Measurements from ENCODE around the gene IL16. TPM values are rescaled to one million over a fixed set of nuclear protein-coding genes. Genes with fewer than 3 reads are reported as not detected.

Gene IL16
- total RNA-seq, 1 experiment from 2014 or later, result not detected

- no peak for DNase-seq (ENCODE audit: low read depth)
These were observed 97.8 kb downstream of the IL16 start for GRCh38 chr15:81294516-81294880.

- no peak for DNase-seq (ENCODE audit: low read depth)
These were observed 98.9 kb downstream of the IL16 start for GRCh38 chr15:81295486-81296121.

DNA sequence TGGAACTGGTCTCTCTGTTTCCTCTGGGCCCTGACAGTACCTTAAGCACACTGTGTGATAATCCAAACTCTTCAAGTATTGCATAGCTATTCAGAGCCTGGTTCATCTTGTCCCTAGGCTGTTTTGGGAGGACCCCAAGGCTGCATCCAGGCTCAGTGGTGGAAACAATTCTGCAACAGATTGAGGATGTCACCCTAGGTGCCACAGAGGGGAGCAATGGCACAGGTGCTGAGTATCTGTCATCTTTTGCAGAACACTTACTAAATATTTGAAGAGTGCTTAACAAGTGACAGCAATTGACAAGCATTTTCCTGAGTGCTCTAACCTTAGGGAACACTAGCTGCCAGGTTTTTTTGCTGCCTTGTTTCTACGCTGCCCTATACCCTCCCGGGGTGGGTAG is 99.5 kb downstream of the IL16 start:
- no peak for DNase-seq (ENCODE audit: low read depth)

DNA sequence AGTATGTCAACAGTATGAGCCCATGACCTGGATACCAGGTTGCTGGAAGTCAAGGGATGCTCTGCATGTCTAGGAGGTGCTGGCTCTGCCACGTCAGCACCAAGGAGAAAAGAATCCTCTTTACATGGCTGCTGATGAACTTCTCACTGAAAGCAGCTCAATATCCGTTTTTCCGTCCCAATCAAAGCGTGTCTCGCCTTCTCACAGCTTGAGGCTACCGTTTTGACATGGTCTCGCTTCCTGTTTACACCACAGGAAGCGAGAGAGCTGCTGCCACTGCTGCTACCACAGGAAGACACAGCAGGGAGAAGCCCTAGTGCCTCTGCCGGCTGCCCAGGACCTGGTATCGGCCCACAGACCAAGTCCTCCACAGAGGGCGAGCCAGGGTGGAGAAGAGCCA is 100.0 kb downstream of the IL16 start:
- peak; percentile 27 for DNase-seq (ENCODE audit: low read depth)

DNA sequence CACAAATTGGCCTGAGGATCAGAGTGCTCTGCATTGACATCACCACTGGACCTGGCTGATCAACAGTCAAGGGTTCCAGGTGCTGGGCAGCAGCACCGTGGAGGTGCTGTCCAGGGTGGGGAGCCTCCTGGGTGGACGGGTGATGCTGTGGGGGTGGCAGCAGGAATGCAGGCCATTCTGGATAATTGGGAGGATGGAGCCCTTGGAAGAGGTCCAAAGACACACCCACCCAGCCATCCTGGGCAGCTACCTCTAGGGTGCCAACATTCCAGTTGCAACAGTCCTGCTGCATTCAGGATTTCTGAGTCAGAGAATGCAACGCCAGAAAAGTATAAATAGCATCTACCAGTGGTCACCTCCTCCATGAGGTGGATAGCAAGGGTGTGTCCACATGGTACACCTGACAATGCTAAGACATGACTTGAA is 100.5 kb downstream of the IL16 start:
- peak; percentile 48 for DNase-seq (ENCODE audit: low read depth)

- DNase-seq (ENCODE audit: low read depth), result no peak
These were observed 101.2 kb downstream of the IL16 start for GRCh38 chr15:81297603-81298575.

DNA sequence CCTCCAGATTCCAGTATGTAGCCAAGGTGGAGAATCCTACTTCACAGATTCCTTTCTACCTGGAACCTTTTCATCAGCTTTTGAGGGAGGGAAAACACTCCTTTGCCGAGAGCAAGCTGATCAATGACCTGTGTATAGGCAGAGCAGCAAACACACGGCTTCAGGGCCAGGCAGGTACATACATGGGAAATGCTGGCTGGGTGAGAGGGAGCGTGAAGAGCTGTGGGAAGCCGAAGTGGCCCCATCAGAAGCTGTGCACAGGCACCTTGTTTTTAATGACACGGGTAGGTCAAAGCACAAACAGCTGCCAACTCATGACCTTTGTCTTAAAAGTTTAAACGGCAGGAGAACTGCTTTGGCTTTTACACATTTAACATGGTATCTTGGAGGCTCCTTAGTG is 101.9 kb downstream of the IL16 start:
- DNase-seq (ENCODE audit: low read depth), result no peak

DNA sequence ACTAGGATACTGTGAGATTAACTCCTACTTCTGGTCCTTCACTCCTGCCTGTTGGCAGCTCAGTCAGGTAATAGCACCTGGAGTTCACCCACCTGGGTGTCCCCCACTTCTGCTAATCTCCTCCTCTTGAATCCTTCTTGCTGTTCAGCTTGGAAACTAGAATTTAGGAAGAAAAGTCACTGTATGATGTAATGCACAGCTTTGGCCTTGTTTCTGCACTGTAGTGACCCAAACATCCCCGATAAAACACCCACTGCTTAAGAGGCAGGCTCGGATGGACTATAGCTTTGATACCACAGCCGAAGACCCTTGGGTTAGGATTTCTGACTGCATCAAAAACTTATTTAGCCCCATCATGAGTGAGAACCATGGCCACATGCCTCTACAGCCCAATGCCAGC is 102.5 kb downstream of the IL16 start:
- DNase-seq (ENCODE audit: low read depth), result no peak

DNA sequence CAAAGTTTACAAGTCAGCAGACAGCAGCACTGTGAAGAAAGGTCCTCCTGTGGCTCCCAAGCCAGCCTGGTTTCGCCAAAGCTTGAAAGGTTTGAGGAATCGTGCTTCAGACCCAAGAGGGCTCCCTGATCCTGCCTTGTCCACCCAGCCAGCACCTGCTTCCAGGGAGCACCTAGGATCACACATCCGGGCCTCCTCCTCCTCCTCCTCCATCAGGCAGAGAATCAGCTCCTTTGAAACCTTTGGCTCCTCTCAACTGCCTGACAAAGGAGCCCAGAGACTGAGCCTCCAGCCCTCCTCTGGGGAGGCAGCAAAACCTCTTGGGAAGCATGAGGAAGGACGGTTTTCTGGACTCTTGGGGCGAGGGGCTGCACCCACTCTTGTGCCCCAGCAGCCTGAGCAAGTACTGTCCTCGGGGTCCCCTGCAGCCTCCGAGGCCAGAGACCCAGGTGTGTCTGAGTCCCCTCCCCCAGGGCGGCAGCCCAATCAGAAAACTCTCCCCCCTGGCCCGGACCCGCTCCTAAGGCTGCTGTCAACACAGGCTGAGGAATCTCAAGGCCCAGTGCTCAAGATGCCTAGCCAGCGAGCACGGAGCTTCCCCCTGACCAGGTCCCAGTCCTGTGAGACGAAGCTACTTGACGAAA is 103.1 kb downstream of the IL16 start:
- no peak for DNase-seq (ENCODE audit: low read depth)

- no peak for DNase-seq (ENCODE audit: low read depth)
These were observed 104.7 kb downstream of the IL16 start for GRCh38 chr15:81301385-81301784.

GRCh38 chr15:81301815-81302399 is 105.2 kb downstream of the IL16 start:
- no peak for DNase-seq (ENCODE audit: low read depth)

- DNase-seq (ENCODE audit: low read depth), result no peak
These were observed 106.0 kb downstream of the IL16 start for GRCh38 chr15:81302701-81303109.

DNA sequence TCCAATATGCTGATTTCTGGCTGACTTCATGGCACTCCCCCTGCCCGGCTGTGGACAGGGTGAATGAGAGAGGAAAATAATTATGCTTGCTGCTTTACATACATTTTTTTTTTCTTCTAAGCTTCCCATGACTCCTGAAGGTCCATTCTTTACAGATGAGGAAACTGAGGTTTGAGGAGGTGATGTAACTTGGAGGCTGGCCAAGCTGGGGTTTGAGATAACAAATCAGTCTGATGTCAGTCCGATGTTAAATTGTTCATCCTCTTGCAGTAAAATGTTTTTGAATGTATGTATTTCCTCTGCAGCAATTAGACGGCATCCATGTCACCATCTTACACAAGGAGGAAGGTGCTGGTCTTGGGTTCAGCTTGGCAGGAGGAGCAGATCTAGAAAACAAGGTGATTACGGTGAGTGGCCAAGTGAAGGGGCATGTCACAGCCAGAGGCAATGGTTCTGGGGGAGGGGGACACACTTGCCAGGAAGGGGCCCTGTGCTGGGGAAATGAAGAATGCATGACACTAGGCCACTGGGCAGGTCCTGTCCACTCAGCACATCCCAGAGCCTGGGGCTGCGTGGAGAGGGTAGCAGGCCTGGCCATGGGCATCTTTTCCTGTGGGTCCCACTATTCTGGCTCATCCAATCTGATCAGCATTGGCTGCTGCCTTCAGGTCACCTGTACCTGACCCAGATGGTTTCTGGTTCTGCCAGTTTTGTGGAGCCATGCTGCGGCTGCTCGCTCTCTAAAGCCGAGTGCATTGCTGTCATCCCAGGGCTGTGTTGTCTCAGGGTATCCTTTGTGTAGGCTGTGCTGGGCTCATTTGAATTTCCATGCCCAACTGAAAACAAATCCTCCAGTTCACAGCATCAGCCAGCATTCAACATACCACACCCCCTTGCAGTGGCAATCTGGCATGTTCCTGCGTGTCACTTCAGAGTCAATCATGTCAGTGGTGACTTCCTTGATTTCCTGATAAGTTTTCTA is 106.9 kb downstream of the IL16 start:
- DNase-seq (ENCODE audit: low read depth), result no peak

DNA sequence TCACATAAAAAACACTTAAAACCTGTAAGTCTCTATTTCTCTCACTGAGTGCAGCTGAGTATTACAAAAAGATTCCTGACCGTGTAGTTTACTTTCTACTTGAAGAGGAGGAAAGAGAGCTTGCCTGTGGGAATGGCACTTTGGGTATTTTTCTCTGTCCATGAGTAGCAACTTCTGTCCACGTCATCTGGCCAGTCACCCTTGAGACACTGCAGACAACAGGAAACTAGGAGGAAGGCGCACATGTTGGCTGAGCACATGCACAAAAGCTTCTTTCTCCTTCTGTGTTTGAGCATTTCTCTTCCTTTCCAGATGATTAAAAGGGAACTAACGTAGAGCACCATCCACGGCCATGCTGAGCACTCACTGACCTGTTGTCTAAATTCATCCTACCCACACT is 107.5 kb downstream of the IL16 start:
- peak; percentile 35 for DNase-seq (ENCODE audit: low read depth)

- DNase-seq (ENCODE audit: low read depth), result no peak
These were observed 111.6 kb downstream of the IL16 start for GRCh38 chr15:81308260-81308659.

GRCh38 chr15:81309647-81310450 is 113.2 kb downstream of the IL16 start:
- no peak for DNase-seq (ENCODE audit: low read depth)

DNA sequence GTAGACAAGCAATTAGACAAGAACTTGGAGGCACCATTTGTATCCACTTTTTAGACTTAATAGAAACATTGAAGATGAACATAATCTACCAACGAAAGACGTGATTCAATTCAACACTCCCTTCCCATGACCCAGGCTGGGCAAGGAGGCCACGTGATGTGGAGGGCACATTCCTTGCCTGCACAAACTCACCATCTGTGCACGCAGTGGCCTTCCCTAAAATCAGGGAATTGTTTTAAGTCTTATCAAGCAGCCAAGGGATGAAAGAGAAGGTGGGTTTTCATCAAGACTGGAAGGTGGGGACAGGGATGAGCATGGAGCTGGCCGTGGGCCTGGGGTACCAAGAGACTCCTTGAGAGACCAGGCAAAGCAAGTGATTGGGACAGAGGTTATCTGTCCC is 113.8 kb downstream of the IL16 start:
- no peak for DNase-seq (ENCODE audit: low read depth)

- DNase-seq (ENCODE audit: low read depth), result no peak
These were observed 115.2 kb downstream of the IL16 start for GRCh38 chr15:81311752-81312464.

- DNase-seq (ENCODE audit: low read depth), result peak; percentile 95
These were observed 116.3 kb downstream of the IL16 start for GRCh38 chr15:81312790-81313543.

Data from Daoy (cell line).